K562 (cell line): ENCODE data around the gene BBC3. TPM values are rescaled to one million over a fixed set of nuclear protein-coding genes. Genes with fewer than 3 reads are reported as not detected.

Experiments
- EZH2 ChIP-seq: IDR thresholded peaks from 2 replicates; pipeline ENCODE4 v1.6.1; 2012; ENCODE audit warnings: low read depth, mild to moderate bottlenecking, inconsistent platforms, low read length, borderline replicate concordance
- HOMEZ ChIP-seq: fragments of 250-450 bp; sonication (Bioruptor Pico); IDR thresholded peaks from 2 replicates; pipeline ENCODE4 v1.4.0; 2020; ENCODE audit warnings: mild to moderate bottlenecking, moderate library complexity
- IRF9 ChIP-seq: fragments of 450-650 bp; IDR thresholded peaks from 2 replicates; pipeline ENCODE4 v1.6.1; 2016; ENCODE audit warnings: missing biosample characterization, missing genetic modification characterization
- KLF13 ChIP-seq: fragments of 450-650 bp; IDR thresholded peaks from 2 replicates; pipeline ENCODE4 v1.6.1; 2016; ENCODE audit warnings: missing genetic modification characterization, low read depth, mild to moderate bottlenecking, missing compliant biosample characterization, moderate library complexity, borderline replicate concordance
- MAFG ChIP-seq: fragments of 450-650 bp; conservative IDR thresholded peaks from 2 replicates; pipeline ENCODE4 v1.6.1; 2016; ENCODE audit warnings: missing genetic modification characterization, missing compliant biosample characterization
- ZEB2 ChIP-seq: fragments of 450-650 bp; IDR thresholded peaks from 2 replicates; pipeline ENCODE4 v1.6.1; 2016
- ZNF121 ChIP-seq: sonication (generic); formaldehyde crosslinking; conservative IDR thresholded peaks from 2 replicates; pipeline ENCODE4 v1.8.0; 2022; ENCODE audit warnings: missing genetic modification reagents
- ZNF384 ChIP-seq: IDR thresholded peaks from 2 replicates; pipeline ENCODE4 v1.6.1; 2012; ENCODE audit warnings: low read depth, low read length, improper control_type of control experiment
- ZNF518B ChIP-seq: fragments of 250-450 bp; sonication (Bioruptor Pico); IDR thresholded peaks from 2 replicates; pipeline ENCODE4 v1.5.0; 2021; ENCODE audit warnings: mild to moderate bottlenecking, moderate library complexity
- polyA plus RNA-seq, 8 experiments: library from polyadenylated mRNA; depleted of rRNA in 4 of 8; stranded (reverse) in 5 of 8; unstranded in 3 of 8; fragments of >200 nt; fragmentation: Nextera tagmentation in 2 of 8; fragmentation: Illumina TruSeq in 1 of 8; extraction: Ambion mirVana in 2 of 8; extraction: Trizol in 1 of 8; gene quantifications; 2 replicates each; pipeline versions ENCODE4 v1.2.1 to v1.2.3, GENCODE V29; 2011 to 2014; ENCODE audit warnings: inconsistent platforms in 1 of 8, missing spikeins in 1 of 8
- total RNA-seq, 7 experiments: library from RNA; depleted of rRNA in 6 of 7; stranded (reverse); fragments of >200 nt in 6 of 7; fragmentation: Illumina TruSeq in 2 of 7; extraction: Trizol in 2 of 7; gene quantifications; 2 replicates each; pipeline versions ENCODE4 v1.2.1 to v1.2.3, GENCODE V29; 2011 to 2021; ENCODE audit warnings: low replicate concordance in 1 of 7
- TF ChIP-seq, protein P1 (sequence below): fragments of 450-650 bp; formaldehyde crosslinking; IDR thresholded peaks from 2 replicates; pipeline ENCODE4 v1.4.0; 2022; ENCODE audit warnings: missing genetic modification characterization
- TF ChIP-seq, protein P2 (sequence below): sonication (generic); formaldehyde crosslinking; IDR thresholded peaks from 2 replicates; pipeline ENCODE4 v1.8.0; 2022; ENCODE audit warnings: missing genetic modification reagents, mild to moderate bottlenecking, borderline replicate concordance
- TF ChIP-seq, protein P3 (sequence below), 2 experiments: IDR thresholded peaks in 1 of 2; conservative IDR thresholded peaks in 1 of 2; 2 replicates each; pipeline ENCODE4 v1.6.1; 2016; ENCODE audit warnings: low read depth in 2 of 2, mild to moderate bottlenecking in 1 of 2, missing compliant biosample characterization in 1 of 2, missing genetic modification characterization in 1 of 2, moderate library complexity in 1 of 2

The BBC3 gene
- total and polyA plus RNA-seq, 9 of the 15 experiments (the other 6 are each of a cell fraction or from before 2014, with no cell fraction given): 0.15 to 30.7 (median 4.8) TPM

DNA sequence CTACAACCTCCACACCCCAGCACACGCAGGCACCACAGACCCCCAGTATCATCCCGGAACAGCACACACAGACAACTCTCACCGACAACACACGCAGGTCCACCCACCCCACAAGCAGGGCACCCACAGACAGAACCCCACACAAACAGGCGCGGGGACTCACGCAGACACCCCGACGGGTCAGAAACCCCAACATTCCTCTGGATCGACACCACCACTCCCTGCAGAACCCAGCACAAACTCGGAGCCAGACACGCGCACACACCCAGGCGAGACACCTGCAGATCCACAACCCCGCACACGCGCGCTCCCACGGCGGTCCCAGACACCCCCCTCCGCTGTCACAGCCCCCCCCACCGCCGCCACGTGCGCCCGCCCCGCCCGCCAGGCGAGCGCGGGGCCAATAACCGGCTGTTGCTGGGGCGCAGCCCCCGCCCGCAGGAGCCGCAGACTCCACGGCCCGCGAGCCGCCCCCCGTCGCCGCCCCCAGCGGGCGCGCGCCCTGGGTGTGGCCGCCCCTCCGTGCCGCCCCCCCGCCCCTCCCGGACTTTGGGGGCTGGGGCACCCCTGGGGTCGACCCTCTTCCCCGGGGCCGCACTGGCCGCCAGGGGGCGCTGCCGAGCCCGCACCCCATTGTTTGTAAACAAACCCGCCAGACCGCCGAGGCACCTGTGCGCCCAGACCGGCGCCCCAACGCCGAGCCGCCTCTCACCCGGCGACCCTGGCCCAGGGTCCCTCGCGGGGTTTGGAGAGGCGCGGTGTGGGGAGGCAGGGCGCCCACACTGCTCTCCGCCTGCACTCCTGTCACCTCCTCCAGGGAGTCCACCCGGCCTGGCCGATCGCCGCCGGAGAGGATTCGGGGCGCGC lies 712 bp downstream of the BBC3 start (continued):
- 0 out of 2 replicates have a peak, but pooled peaks have one; percentile 8 for TF ChIP-seq HOMEZ (CRISPR knock-in tag)
- TF ChIP-seq, protein P1, sequence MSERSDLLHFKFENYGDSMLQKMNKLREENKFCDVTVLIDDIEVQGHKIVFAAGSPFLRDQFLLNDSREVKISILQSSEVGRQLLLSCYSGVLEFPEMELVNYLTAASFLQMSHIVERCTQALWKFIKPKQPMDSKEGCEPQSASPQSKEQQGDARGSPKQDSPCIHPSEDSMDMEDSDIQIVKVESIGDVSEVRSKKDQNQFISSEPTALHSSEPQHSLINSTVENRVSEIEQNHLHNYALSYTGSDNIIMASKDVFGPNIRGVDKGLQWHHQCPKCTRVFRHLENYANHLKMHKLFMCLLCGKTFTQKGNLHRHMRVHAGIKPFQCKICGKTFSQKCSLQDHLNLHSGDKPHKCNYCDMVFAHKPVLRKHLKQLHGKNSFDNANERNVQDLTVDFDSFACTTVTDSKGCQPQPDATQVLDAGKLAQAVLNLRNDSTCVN (CRISPR knock-in tag): peak; percentile 50; the same call in 1 of the 2 replicates
- no peak for TF ChIP-seq IRF9 (tag)
- TF ChIP-seq ZNF518B (CRISPR knock-in tag): no peak
- TF ChIP-seq, protein P2, sequence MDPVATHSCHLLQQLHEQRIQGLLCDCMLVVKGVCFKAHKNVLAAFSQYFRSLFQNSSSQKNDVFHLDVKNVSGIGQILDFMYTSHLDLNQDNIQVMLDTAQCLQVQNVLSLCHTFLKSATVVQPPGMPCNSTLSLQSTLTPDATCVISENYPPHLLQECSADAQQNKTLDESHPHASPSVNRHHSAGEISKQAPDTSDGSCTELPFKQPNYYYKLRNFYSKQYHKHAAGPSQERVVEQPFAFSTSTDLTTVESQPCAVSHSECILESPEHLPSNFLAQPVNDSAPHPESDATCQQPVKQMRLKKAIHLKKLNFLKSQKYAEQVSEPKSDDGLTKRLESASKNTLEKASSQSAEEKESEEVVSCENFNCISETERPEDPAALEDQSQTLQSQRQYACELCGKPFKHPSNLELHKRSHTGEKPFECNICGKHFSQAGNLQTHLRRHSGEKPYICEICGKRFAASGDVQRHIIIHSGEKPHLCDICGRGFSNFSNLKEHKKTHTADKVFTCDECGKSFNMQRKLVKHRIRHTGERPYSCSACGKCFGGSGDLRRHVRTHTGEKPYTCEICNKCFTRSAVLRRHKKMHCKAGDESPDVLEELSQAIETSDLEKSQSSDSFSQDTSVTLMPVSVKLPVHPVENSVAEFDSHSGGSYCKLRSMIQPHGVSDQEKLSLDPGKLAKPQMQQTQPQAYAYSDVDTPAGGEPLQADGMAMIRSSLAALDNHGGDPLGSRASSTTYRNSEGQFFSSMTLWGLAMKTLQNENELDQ (CRISPR knock-in tag): no peak
- TF ChIP-seq ZNF384: no peak
- no peak for TF ChIP-seq MAFG (tag)
- TF ChIP-seq ZNF121 (CRISPR knock-in tag): no peak
- TF ChIP-seq, protein P3, sequence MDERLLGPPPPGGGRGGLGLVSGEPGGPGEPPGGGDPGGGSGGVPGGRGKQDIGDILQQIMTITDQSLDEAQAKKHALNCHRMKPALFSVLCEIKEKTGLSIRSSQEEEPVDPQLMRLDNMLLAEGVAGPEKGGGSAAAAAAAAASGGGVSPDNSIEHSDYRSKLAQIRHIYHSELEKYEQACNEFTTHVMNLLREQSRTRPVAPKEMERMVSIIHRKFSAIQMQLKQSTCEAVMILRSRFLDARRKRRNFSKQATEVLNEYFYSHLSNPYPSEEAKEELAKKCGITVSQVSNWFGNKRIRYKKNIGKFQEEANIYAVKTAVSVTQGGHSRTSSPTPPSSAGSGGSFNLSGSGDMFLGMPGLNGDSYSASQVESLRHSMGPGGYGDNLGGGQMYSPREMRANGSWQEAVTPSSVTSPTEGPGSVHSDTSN (CRISPR knock-in tag; IDR thresholded peaks at IDR 0.05; ENCODE audit: low read depth): no peak
- TF ChIP-seq, protein P3 (tag; conservative IDR thresholded peaks at IDR 0.05; ENCODE audit: low read depth): no peak
- TF ChIP-seq KLF13: no peak
- no peak for TF ChIP-seq EZH2
- TF ChIP-seq ZEB2: no peak; the same call in 1 of the 2 replicates
